GF-D8 (cell line): ENCODE data around the gene SLX4IP.
"Not testable (repeated sequence)": the region's sequence is repeated elsewhere in the genome, so short reads cannot be mapped to it uniquely, and the experiment has no call there.

Experiments
- DNase-seq: peaks from one replicate; lab custom pipeline; 2025; lab: John Stamatoyannopoulos, UW

The SLX4IP gene

DNA sequence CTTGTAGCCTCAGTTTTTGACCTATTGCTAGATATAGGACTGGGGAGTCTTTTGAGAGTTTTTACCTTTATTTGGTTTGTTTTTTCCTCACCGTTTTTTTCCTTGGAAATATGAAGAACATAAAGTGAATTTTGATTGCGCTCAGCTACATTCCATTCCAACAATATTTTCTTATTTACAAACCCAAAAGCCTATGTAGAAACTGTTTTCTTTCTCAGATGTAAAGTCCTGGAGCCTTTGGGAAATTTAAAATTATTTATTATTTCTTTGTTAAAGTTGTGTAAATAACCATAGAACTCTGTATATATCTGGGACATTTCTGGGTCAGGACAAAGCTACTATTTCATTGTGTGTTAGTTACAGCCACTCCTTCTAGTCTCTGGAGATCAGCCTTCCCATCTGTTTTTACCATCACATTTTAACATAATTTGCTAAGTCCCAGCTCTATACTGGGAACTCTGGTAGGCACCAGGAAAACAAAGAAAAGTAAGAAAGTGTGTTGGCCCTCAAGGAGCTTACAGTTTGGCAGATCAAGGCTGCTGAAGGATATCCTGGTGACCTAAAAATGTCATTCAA lies 169.8 kb downstream of the SLX4IP start:
- DNase-seq, result no peak

DNA sequence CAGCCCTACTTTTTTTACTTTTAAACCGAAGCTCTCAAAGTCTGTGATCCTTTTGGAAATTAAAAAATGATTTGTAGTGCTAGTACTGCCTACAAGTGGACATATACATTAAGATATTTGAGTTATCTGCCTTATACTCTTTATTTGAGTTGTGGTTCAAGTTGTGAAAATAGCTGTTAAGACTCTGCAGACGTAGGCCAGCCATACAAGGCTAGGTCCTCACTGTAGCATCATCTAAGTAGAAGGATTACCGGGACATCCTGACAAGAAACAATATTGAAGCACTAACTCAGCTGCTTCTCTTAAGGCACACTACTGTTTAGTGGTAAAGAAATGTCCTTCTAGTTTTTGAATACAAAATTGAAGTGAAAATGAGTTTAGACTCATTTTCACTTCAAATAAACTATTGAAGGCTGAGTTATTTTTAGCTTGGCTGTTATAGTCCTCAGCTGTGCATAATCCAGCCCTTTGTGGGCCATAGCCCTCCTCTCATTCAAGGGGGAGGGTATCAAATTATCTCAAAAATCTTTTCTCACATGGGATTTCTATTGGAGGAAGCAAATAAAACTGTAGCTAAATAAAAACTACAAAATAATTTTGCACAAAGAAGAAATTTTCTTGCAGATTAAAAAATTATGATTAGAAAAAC lies 170.6 kb downstream of the SLX4IP start:
- no peak for DNase-seq

DNA sequence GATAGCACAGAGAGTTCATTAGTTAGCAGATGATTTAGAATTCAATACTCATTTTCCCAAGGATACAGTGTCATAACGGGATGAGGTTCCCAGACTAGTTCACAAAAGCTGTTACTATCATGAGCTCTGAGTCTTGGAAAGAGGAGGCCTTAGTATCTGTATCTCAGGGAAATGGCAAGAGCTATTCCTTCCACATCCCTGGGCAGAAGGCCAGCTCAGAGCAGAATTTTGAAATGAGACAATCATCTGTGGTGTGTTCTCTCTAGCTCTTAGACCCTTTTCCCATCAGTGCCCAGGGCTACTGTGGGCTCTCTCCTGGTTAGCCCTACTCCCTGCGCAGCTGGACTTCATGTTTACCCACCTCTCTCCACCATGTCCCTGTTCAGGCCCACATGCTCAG lies 174.2 kb downstream of the SLX4IP start:
- DNase-seq, result no peak

DNA sequence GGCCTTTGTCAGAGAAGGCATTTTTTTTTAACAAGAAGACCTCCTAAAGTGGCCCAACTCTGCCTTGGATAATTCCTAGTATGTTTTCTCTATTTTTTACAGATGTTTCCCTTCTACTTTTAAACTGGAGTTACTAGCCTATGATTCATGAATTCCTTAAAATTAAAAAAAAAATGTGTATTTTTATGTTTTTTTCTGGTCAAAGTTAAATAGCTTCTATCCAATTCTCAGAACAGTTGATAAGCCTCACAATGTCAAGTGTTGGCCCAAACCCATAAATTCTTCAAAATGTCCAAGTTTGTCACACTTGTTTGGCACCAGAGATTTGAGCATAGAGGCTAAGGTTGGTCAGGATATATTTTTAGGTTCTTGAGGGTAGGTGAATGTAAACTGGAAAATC lies 174.7 kb downstream of the SLX4IP start:
- no peak for DNase-seq

DNA sequence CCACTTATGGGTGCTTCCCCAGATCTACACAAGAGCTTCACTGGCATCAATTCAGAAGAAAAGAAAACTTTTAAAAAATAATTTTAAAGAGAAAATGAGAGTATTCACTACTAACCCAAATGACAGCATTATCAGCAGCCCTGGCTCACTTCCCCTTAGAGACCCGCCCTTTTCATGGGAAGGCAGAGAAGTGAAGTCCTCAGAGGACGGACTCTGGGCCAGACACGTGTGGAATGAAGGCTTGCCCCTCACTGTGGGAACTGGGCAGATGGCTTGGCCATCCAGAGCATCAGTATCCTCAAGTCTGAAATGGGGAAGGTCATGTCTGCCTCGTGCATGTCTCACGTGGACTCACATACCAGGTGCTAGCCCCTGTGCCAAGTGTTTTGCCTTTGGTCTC lies 175.1 kb downstream of the SLX4IP start:
- DNase-seq, result no peak

DNA sequence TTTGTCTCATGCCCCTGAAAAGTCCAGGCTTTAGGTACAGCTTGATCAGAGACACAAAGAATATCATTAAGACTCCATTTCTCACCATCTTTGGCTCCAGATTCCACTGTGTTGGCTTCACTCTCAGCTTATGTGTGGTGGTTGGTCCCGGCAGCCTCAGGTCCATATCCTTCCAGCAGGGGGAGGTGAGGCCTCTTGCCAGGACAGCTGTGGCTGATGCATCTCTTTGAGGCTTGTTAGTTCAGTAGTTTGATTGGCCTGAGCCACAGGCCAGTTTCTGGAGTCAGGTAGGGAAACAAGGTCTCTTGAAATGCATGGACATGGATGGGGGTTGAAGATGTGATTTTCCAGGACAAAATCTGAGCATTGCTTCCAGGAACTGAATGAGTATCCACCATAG lies 176.3 kb downstream of the SLX4IP start:
- no peak for DNase-seq

DNA sequence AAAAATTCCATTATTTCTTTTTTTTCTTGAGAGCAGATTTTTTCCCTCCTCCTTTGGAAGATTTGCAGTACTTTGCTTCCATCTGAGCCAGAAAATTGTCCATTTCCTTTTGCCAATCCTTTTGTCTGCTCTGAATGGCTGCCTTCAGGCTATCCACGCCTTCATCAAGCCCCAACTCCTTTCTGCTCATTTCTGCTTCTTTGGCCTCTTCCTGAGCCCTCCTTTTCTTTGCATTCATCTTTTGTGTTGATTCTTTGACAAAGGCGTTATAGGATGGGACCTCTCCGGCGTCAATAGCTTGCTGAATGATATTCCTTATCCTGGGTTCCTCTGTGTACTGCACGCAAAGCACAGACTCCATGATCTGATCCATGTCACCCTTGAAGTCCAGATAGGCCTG lies 178.3 kb downstream of the SLX4IP start:
- DNase-seq, result not testable (repeated sequence)

DNA sequence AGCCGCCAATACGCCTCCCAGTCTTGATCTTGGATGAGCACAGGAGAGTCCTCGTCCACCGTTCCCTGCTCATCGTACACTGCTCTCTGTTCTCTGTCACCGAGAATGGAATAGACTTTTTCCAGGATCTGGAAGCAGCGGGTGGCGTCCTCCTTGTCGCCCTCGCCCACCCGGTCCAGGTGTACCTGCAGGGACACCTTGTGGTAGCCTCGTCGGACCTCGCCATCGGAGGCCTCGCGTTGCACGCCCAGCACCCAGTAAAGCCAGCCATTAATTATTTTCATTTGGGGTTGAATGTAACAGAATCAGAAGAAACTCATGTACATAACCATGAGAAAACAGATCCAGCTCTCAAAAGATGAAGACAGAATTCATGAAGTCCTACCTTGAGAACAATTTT lies 178.8 kb downstream of the SLX4IP start:
- no peak for DNase-seq

DNA sequence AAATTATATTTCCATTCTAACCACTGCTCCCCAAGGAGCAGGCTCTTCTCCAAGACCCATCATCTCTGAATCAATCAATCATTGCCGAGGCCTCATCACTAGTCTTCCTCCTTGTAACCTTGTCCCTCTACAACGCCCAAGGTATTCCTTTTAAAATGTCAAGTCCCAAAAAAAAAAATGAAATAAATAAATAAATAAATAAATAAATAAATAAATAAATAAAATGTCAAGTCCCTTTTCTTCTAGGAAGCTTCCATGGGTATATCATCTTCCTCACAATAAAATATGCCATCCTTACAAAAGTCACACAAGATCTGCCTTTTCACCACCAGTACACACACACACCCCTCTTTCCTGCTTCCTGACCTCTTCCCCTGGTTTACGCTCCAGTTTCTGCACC lies 181.1 kb downstream of the SLX4IP start:
- DNase-seq, result no peak

DNA sequence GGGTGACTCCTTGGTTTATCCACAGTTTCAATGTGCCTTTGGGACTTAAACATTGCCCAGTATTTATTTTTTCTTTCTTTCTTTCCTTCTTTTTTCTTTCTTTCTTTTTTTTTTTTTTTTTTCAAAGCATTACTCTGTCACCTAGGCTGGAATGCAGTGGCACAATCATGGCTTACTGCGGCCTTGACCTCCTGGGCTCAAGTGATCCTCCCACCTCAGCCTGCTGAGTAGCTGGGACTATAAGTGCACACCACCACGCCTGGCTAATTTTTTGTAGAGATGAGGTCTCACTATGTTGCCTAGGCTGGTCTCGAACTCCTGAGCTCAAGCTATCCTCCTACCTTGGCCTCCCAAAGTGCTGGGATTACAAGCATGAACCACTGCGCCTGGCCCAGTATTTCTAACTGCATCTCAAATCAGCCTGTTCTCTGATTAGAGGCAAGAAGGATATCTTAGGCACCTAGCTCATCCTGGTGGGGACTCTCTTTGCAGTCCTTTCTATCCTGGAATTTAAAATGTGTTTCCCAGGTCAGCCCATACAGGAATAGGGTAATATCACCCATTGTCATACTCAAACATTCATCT lies 182.5 kb downstream of the SLX4IP start:
- not testable (repeated sequence) for DNase-seq

DNA sequence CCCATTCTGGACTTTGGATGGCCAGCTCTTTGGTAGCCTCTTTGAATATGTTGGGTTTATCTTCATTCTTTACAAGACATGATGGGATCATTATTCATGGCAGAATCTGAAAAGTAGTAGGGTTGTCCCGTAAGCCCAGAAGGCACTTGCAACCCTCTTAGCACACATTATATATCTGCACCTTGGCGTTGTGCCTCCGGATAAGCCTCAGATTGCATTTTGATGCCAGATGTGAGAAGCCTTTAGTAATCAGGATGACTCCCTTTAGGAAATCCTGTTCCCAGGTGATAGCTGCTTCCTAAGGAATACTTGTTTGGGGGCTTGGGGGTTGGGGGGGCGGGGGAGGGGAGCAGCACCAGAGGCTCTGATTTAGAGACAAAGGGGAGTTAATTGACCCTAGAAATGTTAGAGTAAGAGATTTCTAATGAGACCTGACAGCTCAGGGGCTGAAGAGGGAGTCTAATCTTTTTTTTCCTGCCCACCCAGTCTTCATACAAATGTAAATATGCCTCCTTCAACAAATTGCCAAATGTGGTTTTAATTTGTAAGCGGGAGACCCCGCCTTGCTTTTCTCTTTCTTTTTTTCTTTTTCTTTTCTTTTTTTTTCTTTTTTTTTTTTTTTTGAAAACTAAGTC lies 183.6 kb downstream of the SLX4IP start:
- DNase-seq, result no peak

DNA sequence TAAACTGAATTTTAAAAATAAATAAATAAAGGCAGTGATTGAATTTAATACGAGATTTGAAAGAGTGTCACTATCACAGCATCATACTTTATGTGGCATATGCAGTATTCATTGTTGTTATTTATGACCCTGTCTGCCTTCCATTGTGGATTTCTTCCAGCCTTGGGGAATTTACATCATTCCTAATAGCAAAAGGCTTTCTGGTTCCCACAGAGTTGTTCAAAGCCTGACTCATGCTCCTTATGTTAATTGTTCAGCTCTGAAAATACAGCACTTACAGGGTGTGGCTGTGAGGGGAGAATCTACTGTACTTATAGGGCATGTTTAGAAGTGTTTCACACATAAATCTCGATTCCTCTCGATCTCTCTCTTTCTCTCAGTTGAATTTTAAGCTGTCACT lies 184.3 kb downstream of the SLX4IP start:
- DNase-seq, result no peak

DNA sequence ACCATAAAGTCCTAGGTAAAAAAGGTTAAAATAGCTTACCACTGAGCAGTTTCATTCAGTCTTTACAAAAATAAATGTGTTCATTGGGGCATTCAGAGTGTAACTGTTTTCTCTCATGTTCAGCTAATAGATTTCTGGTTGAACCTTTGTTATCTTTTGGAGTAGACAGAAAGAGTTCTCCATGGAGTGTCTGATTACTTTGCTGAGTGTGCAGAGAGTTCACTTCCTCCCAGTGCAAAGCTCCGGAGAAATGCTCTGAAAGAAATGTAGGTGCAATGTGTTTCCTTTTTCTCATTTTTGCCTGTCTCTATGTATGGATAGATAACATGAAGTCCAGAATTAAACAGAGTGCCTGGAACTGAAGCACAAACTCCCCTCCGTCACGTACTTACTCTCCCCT lies 186.0 kb downstream of the SLX4IP start:
- DNase-seq, result no peak

DNA sequence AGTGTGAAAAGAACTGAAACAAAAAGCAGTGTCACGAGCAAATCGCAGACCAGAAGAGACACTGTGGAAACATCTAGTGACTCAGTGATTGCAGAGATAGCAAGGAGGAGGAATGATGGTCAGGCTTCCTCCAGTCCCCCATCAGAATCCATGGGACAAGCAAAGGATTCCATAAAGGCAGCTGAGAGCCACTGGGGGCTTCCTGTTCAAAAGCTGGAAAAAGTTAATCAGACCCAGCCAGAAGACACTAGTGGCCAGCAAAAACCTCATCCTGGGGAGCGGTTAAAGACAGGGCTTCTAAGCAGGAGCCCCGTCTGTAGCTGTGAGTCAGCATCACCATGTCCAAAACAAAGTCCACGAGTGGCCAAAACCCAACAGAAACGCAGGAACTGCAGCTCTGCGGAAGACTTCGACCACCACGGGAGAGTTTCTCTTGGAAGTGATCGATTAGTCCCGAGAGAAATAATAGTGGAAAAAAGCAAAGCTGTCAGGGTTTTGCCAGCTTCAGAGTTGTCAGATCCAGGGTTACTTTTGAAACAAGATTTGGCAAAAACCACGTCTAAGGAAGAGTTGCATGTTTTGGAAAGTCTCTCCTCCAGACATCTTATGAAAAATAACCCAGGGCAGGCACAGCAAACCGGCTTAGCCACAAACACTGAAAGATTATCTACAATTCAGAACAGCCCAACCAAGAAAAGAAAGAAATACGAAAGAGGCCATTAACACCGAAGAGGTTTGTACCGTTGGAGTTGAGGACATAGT lies 187.7 kb downstream of the SLX4IP start:
- DNase-seq, result no peak

DNA sequence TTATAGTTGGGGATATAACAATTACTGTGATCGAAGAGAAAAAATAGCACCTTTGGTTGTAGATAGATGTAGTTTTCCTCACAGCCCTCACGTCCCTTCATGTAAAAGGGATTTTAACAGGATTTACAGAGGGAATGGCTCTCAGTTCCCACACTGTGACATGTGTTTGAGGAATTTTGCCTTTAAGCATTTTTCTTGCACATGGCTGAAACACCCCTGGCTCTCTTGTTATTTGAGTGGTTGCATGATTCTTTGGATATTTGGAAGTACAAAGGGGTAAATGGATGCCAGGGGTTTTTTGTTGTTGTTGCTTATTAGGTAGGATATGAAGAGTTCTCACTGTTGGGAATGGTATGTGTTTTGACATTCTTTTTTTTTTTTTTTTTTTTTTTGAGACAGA lies 190.5 kb downstream of the SLX4IP start:
- no peak for DNase-seq

DNA sequence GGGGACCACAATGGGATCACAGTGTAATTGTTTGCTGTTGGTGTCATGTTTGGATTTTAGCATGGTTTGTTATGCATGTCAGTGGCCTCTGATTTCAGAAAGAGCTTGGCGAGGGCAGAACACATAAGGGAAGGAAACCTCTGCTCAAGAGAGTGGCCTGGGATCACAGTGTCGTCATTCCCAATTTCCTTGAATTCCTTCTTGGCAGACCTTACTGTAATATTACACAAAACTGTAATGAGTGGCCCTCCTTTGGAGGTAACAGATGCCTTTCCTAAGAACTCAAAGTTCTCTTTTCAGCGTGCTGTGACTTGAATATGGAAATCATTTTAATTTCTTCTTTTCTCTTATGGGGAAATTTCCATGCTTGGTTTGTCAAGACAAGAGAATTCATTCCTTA lies 191.8 kb downstream of the SLX4IP start:
- no peak for DNase-seq

DNA sequence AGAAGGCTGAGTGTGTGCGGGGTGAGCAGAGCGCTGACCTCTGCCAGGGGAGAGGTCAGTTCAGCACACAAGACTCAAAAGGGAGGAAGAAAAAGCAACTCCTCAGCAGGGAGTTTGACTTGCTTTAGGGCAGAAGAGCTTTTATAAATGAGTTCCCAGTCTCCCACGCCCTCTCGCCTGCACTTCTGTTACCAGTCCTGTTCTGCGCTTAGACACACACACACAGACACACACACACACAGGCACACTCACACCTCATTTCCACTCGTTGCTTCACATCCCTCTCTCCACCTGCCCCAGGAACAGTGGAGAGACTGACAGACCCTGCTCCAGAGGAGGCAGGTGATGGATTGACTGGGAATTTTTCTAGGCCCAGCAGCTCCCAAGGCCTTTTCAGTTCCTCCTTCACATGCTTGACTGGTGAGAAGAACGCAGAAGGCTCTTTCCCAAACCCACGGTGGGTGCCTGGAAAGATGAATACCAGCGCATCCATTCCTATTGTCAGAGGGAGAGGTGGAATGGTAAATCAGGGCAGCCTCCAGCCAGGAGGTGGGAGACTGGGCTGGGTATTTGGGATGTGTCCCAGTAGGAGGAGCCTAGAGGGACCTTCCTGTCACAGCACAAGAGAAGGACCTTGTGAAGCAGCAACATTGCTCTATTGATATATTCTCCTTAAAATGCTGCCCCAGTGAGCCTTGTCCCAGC lies 195.0 kb downstream of the SLX4IP start:
- no peak for DNase-seq

DNA sequence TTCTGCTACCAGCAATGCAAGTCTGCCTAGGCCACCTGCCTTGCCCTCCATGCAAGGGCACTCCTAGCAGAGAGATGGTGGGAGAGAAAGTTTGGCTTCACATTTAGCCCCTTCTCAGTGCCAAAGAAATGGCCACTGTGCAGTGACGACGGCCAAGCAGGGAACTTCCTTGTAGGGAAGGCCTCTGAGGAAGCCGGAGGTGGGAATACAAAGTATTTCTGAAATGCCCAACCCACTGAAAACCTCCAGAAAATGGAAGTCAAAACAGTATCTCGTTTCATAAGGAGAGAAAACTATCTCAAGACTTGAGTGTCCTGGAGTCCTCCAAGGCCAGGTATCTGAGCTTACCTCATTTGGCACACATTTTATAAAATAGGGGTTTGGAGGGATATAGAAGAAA lies 196.0 kb downstream of the SLX4IP start:
- DNase-seq, result no peak

DNA sequence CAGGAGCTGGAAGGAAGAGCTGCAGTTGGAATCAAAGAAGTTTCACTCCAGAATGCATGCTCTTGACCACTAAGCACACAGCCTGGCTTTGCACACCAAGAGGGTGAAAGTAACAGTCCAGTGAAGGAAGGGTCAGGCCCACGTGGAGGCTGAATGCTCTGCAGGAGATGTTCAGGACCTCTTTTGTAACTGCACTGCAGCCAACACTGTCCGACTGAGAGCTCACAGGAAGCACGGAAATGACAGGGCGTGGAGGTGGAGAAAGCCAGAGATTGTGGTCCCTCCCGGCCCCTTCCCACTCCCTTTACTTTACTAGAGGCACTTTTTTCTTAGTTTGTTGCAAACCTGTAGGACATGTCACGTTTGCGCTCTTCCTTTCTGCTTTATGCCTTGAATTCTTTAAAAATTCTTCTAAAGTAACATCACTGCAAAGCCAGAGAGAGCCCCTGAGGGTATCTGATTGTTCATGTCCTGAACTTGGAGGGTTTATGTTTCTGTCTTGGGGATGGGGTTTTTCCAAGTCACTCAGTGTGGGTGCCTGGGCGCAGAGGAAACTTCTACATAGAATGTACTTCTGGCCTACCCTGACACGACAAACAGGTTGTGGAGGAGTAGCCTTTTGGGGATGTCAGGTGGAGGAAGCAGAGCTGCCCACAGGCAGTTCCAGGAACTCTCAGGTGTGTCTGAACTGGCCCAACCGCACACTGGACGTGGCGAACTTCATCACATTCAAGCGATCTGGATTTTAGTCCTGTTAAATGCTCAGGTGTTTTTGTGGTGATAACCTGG lies 197.8 kb downstream of the SLX4IP start:
- no peak for DNase-seq

DNA sequence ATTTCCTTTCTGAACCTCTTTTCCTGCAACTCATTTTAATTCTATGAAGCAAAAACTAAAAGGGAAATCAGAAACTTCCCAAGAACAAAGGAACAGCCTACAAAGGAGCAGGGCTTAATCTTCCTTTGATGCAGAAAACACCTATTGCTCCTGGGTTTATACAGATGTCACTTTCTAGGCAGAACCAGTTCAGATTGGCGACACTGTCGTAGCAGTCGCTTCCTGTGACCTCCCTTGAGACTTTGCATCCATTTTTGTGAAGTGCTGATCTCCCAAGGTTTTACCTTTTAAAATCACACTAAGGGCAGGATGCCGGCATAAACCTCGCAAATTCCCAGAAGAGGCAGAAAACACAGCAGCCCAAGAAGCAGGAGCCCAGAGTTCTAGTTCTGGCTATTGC lies 198.6 kb downstream of the SLX4IP start:
- DNase-seq, result no peak

DNA sequence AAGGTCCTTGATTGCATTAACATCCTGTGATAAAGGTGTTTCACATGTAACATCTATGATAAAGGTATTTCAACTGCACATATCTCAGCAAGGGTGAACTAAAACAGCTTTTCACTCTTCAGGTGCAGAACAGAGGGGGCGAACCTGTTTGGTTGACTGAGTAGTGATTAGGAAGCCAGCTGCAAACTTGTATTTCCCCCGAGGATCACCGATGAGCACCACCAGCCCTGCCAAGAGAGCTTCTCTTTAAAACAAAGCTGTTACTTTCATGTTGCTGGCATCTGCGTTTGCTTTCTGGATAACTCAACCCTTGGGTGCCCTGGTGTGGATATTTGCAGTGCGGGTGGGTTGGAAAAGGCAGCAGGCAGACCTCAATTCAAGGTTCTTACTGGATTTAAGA lies 199.1 kb downstream of the SLX4IP start:
- DNase-seq, result no peak
